HepG2 (cell line): ENCODE results near the gene ADAMTSL3. TPM values are rescaled to one million over a fixed set of nuclear protein-coding genes. Genes with fewer than 3 reads are reported as not detected.

Experiments
- ATAC-seq: fragments of 200-7000 bp; cut with Tn5 transposase; 3 replicates; pipeline ENCODE4 v1.9.1; 2020; ENCODE audit warnings: mild to moderate bottlenecking, moderate library complexity
- BruUV-seq: library from RNA; stranded (reverse); fragments of 400-500 nt; replicated peaks from 2 replicates; lab custom pipeline; 2021; lab: Mats Ljungman, UMichigan
- CTCF ChIA-PET: fragments of 300-600 bp; formaldehyde crosslinking; extraction: SDS; loops from one replicate; lab custom pipeline; 2021; ENCODE audit warnings: low total read pairs, inconsistent platforms, low intra/inter-chr PET ratio; lab: Yijun Ruan, JAX
- POLR2A ChIA-PET: fragments of 350-600 bp; sonication (Branson Sonifier 250); formaldehyde crosslinking; loops from one replicate; lab custom pipeline; 2020; ENCODE audit warnings: antibody characterized with exemption, inconsistent platforms; lab: Yijun Ruan, JAX
- DNase-seq: peaks from one replicate; pipeline ENCODE4 v3.0.0-alpha.2; 2015; ENCODE audit warnings: low spot score
- FAIRE-seq: peaks from 3 replicates; lab custom pipeline; 2011; peaks lifted over from hg19 to GRCh38; lab: Jason Lieb, UNC
- H2AFZ ChIP-seq: one replicate; pipeline ENCODE4 v1.6.1; 2011; ENCODE audit warnings: low read length, inconsistent platforms
- H3K27ac ChIP-seq: fragments of 300-600 bp; 3 replicates; pipeline ENCODE4 v1.8.0; 2011; ENCODE audit warnings: mixed run types, mild to moderate bottlenecking, mixed read lengths, low read length, inconsistent platforms; ENCODE audit not compliant: insufficient read depth; ENCODE audit errors: extremely low read length
- H3K27me3 ChIP-seq, 2 experiments: fragments of 200-600 bp in 1 of 2; 2 replicates in 1 of 2; 3 replicates in 1 of 2; pipeline versions ENCODE4 v1.6.0 to v1.8.0; 2011; ENCODE audit warnings: low read length in 2 of 2, mild to moderate bottlenecking in 2 of 2, moderate library complexity in 2 of 2, inconsistent platforms in 1 of 2; ENCODE audit not compliant: insufficient read depth in 2 of 2, control insufficient read depth in 1 of 2
- H3K36me3 ChIP-seq, 2 experiments: fragments of 200-600 bp in 1 of 2; replicated peaks in 1 of 2; 2 replicates in 1 of 2; 3 replicates in 1 of 2; pipeline versions ENCODE4 v1.5.1 to v1.8.0; 2011; ENCODE audit warnings: low read length in 2 of 2, inconsistent platforms in 1 of 2; ENCODE audit not compliant: insufficient read depth in 2 of 2, control insufficient read depth in 1 of 2
- H3K4me1 ChIP-seq: 2 replicates; pipeline ENCODE4 v1.5.1; 2012; ENCODE audit warnings: low read length, inconsistent platforms; ENCODE audit not compliant: insufficient read depth
- H3K4me2 ChIP-seq: 2 replicates; pipeline ENCODE4 v1.6.0; 2011; ENCODE audit warnings: low read depth, low read length, inconsistent platforms
- H3K4me3 ChIP-seq, 3 experiments: fragments of 200-600 bp in 1 of 3; sonication (generic), shearing (Covaris generic) in 1 of 3; replicated peaks in 1 of 3; 2 replicates each; pipeline ENCODE4 v1.5.1; 2011 to 2016; ENCODE audit warnings: low read length in 3 of 3, inconsistent platforms in 2 of 3, low read depth in 2 of 3, mild to moderate bottlenecking in 2 of 3, control low read depth in 1 of 3, mixed read lengths in 1 of 3; ENCODE audit not compliant: insufficient read depth in 1 of 3
- H3K79me2 ChIP-seq: one replicate; pipeline ENCODE4 v1.6.1; 2011; ENCODE audit warnings: low read length, inconsistent platforms; ENCODE audit not compliant: insufficient read depth
- H3K9ac ChIP-seq: 2 replicates; pipeline ENCODE4 v1.6.0; 2011; ENCODE audit warnings: mild to moderate bottlenecking, low read depth, low read length, inconsistent platforms; ENCODE audit not compliant: insufficient read depth
- H3K9me3 ChIP-seq: 2 replicates; pipeline ENCODE4 v1.5.1; 2012; ENCODE audit warnings: mild to moderate bottlenecking, low read length
- H4K20me1 ChIP-seq: 2 replicates; pipeline ENCODE4 v1.6.0; 2011; ENCODE audit warnings: inconsistent platforms, mild to moderate bottlenecking, low read length, moderate library complexity; ENCODE audit not compliant: insufficient read depth
- KDM5B ChIP-seq: sonication (generic); formaldehyde crosslinking; IDR thresholded peaks from 2 replicates; pipeline ENCODE4 v1.4.0; 2020; ENCODE audit warnings: missing genetic modification reagents, mild to moderate bottlenecking, borderline replicate concordance
- RELA ChIP-seq: sonication (generic); formaldehyde crosslinking; IDR thresholded peaks from 2 replicates; pipeline ENCODE4 v1.4.0; 2020; ENCODE audit warnings: missing genetic modification reagents
- RFXAP ChIP-seq: sonication (generic); formaldehyde crosslinking; IDR thresholded peaks from 2 replicates; pipeline ENCODE4 v1.4.0; 2020; ENCODE audit warnings: missing genetic modification reagents, borderline replicate concordance
- SKI ChIP-seq: fragments of 450-650 bp; IDR thresholded peaks from one replicate; pipeline ENCODE4 v1.6.1; 2018; ENCODE audit warnings: mild to moderate bottlenecking; ENCODE audit not compliant: partially characterized antibody
- ZNF256 ChIP-seq: sonication (generic); formaldehyde crosslinking; conservative IDR thresholded peaks from 2 replicates; pipeline ENCODE4 v1.4.0; 2020; ENCODE audit warnings: missing genetic modification reagents
- ZNF660 ChIP-seq: sonication (generic); formaldehyde crosslinking; IDR thresholded peaks from 2 replicates; pipeline ENCODE4 v1.5.1; 2020; ENCODE audit warnings: mild to moderate bottlenecking, low read depth, missing genetic modification reagents, borderline replicate concordance
- ZSCAN22 ChIP-seq: sonication (generic); formaldehyde crosslinking; IDR thresholded peaks from 2 replicates; pipeline ENCODE4 v1.4.0; 2020; ENCODE audit warnings: mild to moderate bottlenecking, missing genetic modification reagents
- WGBS: methylation state at CpG from one replicate; pipeline ENCODE4 v1.1.6; 2017; ENCODE audit warnings: low lambda C conversion rate; 5-methylcytosine and 5-hydroxymethylcytosine counted together
- in situ Hi-C: cut with HindIII; loops from 2 replicates; pipeline ENCODE4 v1.10.0; 2017; ENCODE audit warnings: low pct_unique_long_range_greater_than_20kb; ENCODE audit not compliant: extremely low pct_ligation_motif_present
- intact Hi-C: fragments of 100-400 bp; cut with micrococcal nuclease; formaldehyde crosslinking; loops from one replicate; pipeline ENCODE4 v1.10.0; 2022; ENCODE audit not compliant: unreplicated experiment
- polyA plus RNA-seq, 8 experiments: library from polyadenylated mRNA; depleted of rRNA in 3 of 8; stranded (reverse) in 7 of 8; unstranded in 1 of 8; fragments of >200 nt; fragmentation: Illumina TruSeq in 4 of 8; extraction: Trizol in 4 of 8; gene quantifications; 2 replicates each; pipeline versions ENCODE4 v1.2.1 to v1.2.3, GENCODE V29; 2011 to 2016; ENCODE audit warnings: low read depth in 4 of 8, missing spikeins in 1 of 8, mixed read lengths in 1 of 8; ENCODE audit not compliant: insufficient read depth in 1 of 8
- total RNA-seq, 5 experiments: library from RNA; depleted of rRNA; stranded (reverse); fragments of >200 nt; fragmentation: Illumina TruSeq; extraction: Trizol; gene quantifications; 2 replicates each; pipeline ENCODE4 v1.2.3, GENCODE V29; 2016; ENCODE audit warnings: low read depth in 1 of 5
- TF ChIP-seq, protein P1 (sequence below): sonication (generic); formaldehyde crosslinking; conservative IDR thresholded peaks from 2 replicates; pipeline ENCODE4 v1.4.0; 2020; ENCODE audit warnings: missing genetic modification reagents
- TF ChIP-seq, protein P2 (sequence below): sonication (generic); formaldehyde crosslinking; IDR thresholded peaks from 2 replicates; pipeline ENCODE4 v1.8.0; 2022; ENCODE audit warnings: mild to moderate bottlenecking, missing genetic modification reagents, moderate library complexity
- TF ChIP-seq, protein P3 (sequence below): sonication (generic); formaldehyde crosslinking; IDR thresholded peaks from 2 replicates; pipeline ENCODE4 v1.5.0; 2020; ENCODE audit warnings: mild to moderate bottlenecking, missing genetic modification reagents, borderline replicate concordance

ADAMTSL3 gene
- total and polyA plus RNA-seq, 2 of the 13 experiments (the other 11 are each of a cell fraction or from before 2014, with no cell fraction given) = 0.04 to 0.09 TPM

DNA sequence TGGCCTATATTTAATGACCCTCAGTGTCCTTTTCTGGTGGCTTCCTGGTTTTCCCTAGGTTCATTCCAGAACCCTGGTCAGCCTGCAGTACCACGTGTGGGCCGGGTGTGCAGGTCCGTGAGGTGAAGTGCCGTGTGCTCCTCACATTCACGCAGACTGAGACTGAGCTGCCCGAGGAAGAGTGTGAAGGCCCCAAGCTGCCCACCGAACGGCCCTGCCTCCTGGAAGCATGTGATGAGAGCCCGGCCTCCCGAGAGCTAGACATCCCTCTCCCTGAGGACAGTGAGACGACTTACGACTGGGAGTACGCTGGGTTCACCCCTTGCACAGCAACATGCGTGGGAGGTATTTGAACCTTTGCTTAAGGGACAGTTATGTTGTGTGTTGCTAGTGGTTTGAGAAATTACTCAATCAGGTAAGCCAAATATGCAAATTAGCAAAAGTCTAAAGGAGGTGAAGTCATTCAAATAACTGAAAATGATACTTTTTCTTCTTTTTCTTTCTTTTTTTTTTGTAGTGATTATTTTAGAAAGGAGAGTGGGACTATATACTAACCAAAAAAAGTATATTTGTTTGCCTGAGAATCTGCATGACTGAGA lies 259.2 kb downstream of the ADAMTSL3 start (continued):
- TF ChIP-seq, protein P1, sequence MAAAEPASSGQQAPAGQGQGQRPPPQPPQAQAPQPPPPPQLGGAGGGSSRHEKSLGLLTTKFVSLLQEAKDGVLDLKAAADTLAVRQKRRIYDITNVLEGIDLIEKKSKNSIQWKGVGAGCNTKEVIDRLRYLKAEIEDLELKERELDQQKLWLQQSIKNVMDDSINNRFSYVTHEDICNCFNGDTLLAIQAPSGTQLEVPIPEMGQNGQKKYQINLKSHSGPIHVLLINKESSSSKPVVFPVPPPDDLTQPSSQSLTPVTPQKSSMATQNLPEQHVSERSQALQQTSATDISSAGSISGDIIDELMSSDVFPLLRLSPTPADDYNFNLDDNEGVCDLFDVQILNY (CRISPR knock-in tag) = no peak

DNA sequence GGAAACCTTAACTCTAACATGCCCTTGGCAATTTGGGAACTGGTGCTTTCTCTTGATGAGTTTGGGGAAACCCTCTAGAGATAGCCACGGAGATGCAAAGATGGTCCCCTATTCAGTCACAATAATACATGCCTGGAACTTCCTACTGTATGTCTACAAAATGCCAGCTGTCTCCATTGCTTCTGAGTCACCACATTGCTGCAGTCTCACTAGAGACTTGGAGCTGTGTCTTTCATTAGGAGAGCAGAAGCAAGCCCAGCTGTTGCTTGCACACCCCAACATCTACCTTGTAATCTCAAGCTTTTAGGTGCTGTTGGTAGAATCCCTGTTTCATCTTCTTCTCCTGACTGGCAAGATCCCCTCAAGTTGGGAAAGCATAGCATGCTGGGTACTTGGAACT lies 261.0 kb downstream of the ADAMTSL3 start:
- CTCF ChIA-PET = no interaction called here
- Histone ChIP-seq H3K4me2 (no peak overlapping the region), H3K4me1 (no peaks in the 10 kb centered on the region), H3K9ac (no peak overlapping the region), H2AFZ (no peak overlapping the region), H3K79me2 (no peaks in the 10 kb centered on the region), H3K9me3 (no peaks in the 10 kb centered on the region), H3K4me3 (no peak overlapping the region), H3K27ac (no peak overlapping the region), H3K27me3 (no peaks in the 10 kb centered on the region), H3K36me3 (no peaks in the 10 kb centered on the region), H4K20me1 (no peaks in the 10 kb centered on the region)
- intact Hi-C loops (no loop called here), in situ Hi-C loops (no loop called here)
- DNase-seq (no peak), FAIRE-seq (no peak), ATAC-seq (no peak)
- BruUV-seq = no TSS peak
- WGBS = 6% methylated on average over 1 of the region's 1 CpG
- POLR2A ChIA-PET = no interaction called here
- TF ChIP-seq ZNF660 (CRISPR knock-in tag) (no peak), KDM5B (CRISPR knock-in tag) (no peak), ZNF256 (CRISPR knock-in tag) (no peak), ZSCAN22 (CRISPR knock-in tag) (no peak), RFXAP (CRISPR knock-in tag) (no peak), RELA (CRISPR knock-in tag) (no peak), SKI (no peak)
- TF ChIP-seq, protein P2, sequence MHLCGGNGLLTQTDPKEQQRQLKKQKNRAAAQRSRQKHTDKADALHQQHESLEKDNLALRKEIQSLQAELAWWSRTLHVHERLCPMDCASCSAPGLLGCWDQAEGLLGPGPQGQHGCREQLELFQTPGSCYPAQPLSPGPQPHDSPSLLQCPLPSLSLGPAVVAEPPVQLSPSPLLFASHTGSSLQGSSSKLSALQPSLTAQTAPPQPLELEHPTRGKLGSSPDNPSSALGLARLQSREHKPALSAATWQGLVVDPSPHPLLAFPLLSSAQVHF (CRISPR knock-in tag) = no peak
- TF ChIP-seq, protein P3, sequence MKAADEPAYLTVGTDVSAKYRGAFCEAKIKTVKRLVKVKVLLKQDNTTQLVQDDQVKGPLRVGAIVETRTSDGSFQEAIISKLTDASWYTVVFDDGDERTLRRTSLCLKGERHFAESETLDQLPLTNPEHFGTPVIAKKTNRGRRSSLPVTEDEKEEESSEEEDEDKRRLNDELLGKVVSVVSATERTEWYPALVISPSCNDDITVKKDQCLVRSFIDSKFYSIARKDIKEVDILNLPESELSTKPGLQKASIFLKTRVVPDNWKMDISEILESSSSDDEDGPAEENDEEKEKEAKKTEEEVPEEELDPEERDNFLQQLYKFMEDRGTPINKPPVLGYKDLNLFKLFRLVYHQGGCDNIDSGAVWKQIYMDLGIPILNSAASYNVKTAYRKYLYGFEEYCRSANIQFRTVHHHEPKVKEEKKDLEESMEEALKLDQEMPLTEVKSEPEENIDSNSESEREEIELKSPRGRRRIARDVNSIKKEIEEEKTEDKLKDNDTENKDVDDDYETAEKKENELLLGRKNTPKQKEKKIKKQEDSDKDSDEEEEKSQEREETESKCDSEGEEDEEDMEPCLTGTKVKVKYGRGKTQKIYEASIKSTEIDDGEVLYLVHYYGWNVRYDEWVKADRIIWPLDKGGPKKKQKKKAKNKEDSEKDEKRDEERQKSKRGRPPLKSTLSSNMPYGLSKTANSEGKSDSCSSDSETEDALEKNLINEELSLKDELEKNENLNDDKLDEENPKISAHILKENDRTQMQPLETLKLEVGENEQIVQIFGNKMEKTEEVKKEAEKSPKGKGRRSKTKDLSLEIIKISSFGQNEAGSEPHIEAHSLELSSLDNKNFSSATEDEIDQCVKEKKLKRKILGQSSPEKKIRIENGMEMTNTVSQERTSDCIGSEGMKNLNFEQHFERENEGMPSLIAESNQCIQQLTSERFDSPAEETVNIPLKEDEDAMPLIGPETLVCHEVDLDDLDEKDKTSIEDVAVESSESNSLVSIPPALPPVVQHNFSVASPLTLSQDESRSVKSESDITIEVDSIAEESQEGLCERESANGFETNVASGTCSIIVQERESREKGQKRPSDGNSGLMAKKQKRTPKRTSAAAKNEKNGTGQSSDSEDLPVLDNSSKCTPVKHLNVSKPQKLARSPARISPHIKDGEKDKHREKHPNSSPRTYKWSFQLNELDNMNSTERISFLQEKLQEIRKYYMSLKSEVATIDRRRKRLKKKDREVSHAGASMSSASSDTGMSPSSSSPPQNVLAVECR = no peak
